Neuronal stem cell (in vitro differentiated cells): Measurements from ENCODE around the gene E4F1.

ENCODE experiments used
- DNase-seq: peaks from one replicate; pipeline ENCODE4 v3.0.0-alpha.2; 2013; ENCODE audit warnings: low spot score
- H2AFZ ChIP-seq: one replicate; pipeline ENCODE4 v1.6.1; 2013; ENCODE audit warnings: mild to moderate bottlenecking, low read length, inconsistent platforms
- H2AK5ac ChIP-seq: 2 replicates; pipeline ENCODE4 v1.6.1; 2013; ENCODE audit warnings: low read depth, mild to moderate bottlenecking, inconsistent platforms, low read length, moderate library complexity, mixed read lengths
- H2BK120ac ChIP-seq: 2 replicates; pipeline ENCODE4 v1.6.1; 2013; ENCODE audit warnings: low read depth, mild to moderate bottlenecking, inconsistent platforms, low read length, moderate library complexity, mixed read lengths
- H2BK12ac ChIP-seq: one replicate; pipeline ENCODE4 v1.6.1; 2013; ENCODE audit warnings: low read length, inconsistent platforms
- H2BK15ac ChIP-seq: 2 replicates; pipeline ENCODE4 v1.6.1; 2013; ENCODE audit warnings: mild to moderate bottlenecking, low read length, inconsistent platforms, mixed read lengths
- H2BK5ac ChIP-seq: one replicate; pipeline ENCODE4 v1.6.1; 2013; ENCODE audit warnings: inconsistent platforms, mild to moderate bottlenecking, low read length, moderate library complexity
- H3K14ac ChIP-seq: one replicate; pipeline ENCODE4 v1.6.1; 2013; ENCODE audit warnings: low read length, inconsistent platforms
- H3K18ac ChIP-seq: 2 replicates; pipeline ENCODE4 v1.6.1; 2013; ENCODE audit warnings: low read length, inconsistent platforms
- H3K23ac ChIP-seq: 2 replicates; pipeline ENCODE4 v1.6.1; 2013; ENCODE audit warnings: low read depth, mild to moderate bottlenecking, mixed read lengths, low read length, inconsistent platforms; ENCODE audit not compliant: poor library complexity
- H3K27ac ChIP-seq: replicated peaks from 3 replicates; pipeline ENCODE4 v1.5.1; 2013; ENCODE audit warnings: low read length, inconsistent platforms
- H3K27me3 ChIP-seq, 3 experiments: 2 replicates each; pipeline ENCODE4 v1.6.1; 2013; ENCODE audit warnings: low read length in 3 of 3, mild to moderate bottlenecking in 2 of 3, inconsistent platforms in 1 of 3, low read depth in 1 of 3, mixed read lengths in 1 of 3, moderate library complexity in 1 of 3; ENCODE audit not compliant: control insufficient read depth in 3 of 3, insufficient read depth in 3 of 3
- H3K36me3 ChIP-seq, 2 donors: replicated peaks in 1 of 2; 2 replicates each; pipeline ENCODE4 v1.6.1; 2013; ENCODE audit warnings: low read length in 2 of 2; ENCODE audit not compliant: control insufficient read depth in 2 of 2, insufficient read depth in 2 of 2
- H3K4ac ChIP-seq: 2 replicates; pipeline ENCODE4 v1.6.1; 2013; ENCODE audit warnings: inconsistent platforms, mild to moderate bottlenecking, low read length, moderate library complexity
- H3K4me1 ChIP-seq, 2 donors: 1 replicate in 1 of 2; 2 replicates in 1 of 2; pipeline ENCODE4 v1.6.1; 2013; ENCODE audit warnings: low read length in 2 of 2, low read depth in 1 of 2; ENCODE audit not compliant: control insufficient read depth in 2 of 2, insufficient read depth in 1 of 2
- H3K4me2 ChIP-seq: one replicate; pipeline ENCODE4 v1.6.1; 2013; ENCODE audit warnings: mild to moderate bottlenecking, low read length, inconsistent platforms; ENCODE audit not compliant: insufficient read depth, poor library complexity, severe bottlenecking
- H3K4me3 ChIP-seq, 2 donors: 2 replicates each; pipeline ENCODE4 v1.5.1; 2013; ENCODE audit warnings: low read length in 2 of 2, mild to moderate bottlenecking in 2 of 2, inconsistent platforms in 1 of 2, moderate library complexity in 1 of 2
- H3K79me1 ChIP-seq: one replicate; pipeline ENCODE4 v1.6.1; 2013; ENCODE audit warnings: low read depth, mild to moderate bottlenecking, inconsistent platforms, low read length, moderate library complexity
- H3K9ac ChIP-seq: one replicate; pipeline ENCODE4 v1.6.1; 2013; ENCODE audit warnings: mild to moderate bottlenecking, low read depth, low read length, inconsistent platforms; ENCODE audit not compliant: poor library complexity
- H3K9me3 ChIP-seq, 2 donors: replicated peaks in 1 of 2; 2 replicates each; pipeline versions ENCODE3 to v1.6.1; 2013; ENCODE audit warnings: low read length in 2 of 2, mild to moderate bottlenecking in 2 of 2, inconsistent platforms in 1 of 2, low read depth in 1 of 2, mixed read lengths in 1 of 2, moderate library complexity in 1 of 2; ENCODE audit not compliant: control insufficient read depth in 2 of 2, insufficient read depth in 1 of 2
- H4K8ac ChIP-seq: one replicate; pipeline ENCODE4 v1.6.1; 2013; ENCODE audit warnings: low read depth, mild to moderate bottlenecking, inconsistent platforms, low read length, moderate library complexity
- H4K91ac ChIP-seq: one replicate; pipeline ENCODE4 v1.6.1; 2013; ENCODE audit warnings: low read length, low read depth, mild to moderate bottlenecking, inconsistent platforms; ENCODE audit not compliant: poor library complexity
- WGBS, 2 donors: extraction: QIAGEN DNeasy Blood & Tissue Kit; methylation state at CpG; one replicate each; pipeline ENCODE4 v1.1.7; 2013; ENCODE audit warnings: missing lambda C conversion rate in 2 of 2, mixed read lengths in 1 of 2; ENCODE audit not compliant: insufficient read length in 2 of 2, insufficient replicate concordance in 1 of 2; ENCODE audit errors: extremely low coverage in 2 of 2; 5-methylcytosine and 5-hydroxymethylcytosine counted together

E4F1 gene

DNA sequence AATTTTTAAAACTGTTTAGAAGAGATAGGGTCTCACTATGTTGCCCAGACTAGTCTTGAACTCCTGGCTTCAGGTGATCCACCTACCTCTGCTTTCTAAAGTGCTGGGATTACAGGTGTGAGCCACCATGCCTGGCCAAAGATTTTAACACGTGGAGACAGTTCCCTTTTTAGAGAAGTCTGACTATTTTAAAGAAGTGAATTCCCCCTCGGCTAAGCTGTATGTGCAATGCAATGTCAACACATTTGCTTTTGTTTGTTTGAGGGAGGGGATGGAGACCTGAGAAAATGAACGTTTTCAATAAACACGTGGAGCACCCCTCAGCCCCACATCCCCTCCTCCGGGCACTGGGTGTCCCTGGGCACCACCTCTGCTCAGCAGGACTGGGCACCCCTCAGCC lies 58.9 kb downstream of the E4F1 start:
- no peak overlapping the region for H4K91ac ChIP-seq
- no peak overlapping the region for H2BK12ac ChIP-seq
- no peak overlapping the region for H3K4me3 ChIP-seq
- H3K18ac ChIP-seq, result no peak overlapping the region
- no peak overlapping the region for H3K23ac ChIP-seq
- no peak overlapping the region for H3K4ac ChIP-seq
- no peaks in the 10 kb centered on the region for H3K4me1 ChIP-seq
- H4K8ac ChIP-seq, result no peak overlapping the region
- H3K27me3 ChIP-seq, result no peaks in the 10 kb centered on the region
- H2AFZ ChIP-seq, result no peak overlapping the region
- H2BK15ac ChIP-seq, result no peak overlapping the region
- peaks cover 0 to 11% of the 10 kb centered on the region in 2 donors for H3K36me3 ChIP-seq
- H3K9ac ChIP-seq, result no peak overlapping the region
- H2BK120ac ChIP-seq, result no peak overlapping the region
- H3K79me1 ChIP-seq, result no peaks in the 10 kb centered on the region
- no peak overlapping the region for H3K27ac ChIP-seq
- H3K14ac ChIP-seq, result no peak overlapping the region
- H2AK5ac ChIP-seq, result no peak overlapping the region
- WGBS, 2 donors, result no CpG with 5 or more reads among the region's 5 CpGs
- DNase-seq, result no peak
- H2BK5ac ChIP-seq, result no peak overlapping the region
- peaks cover 0 to 2% of the 10 kb centered on the region in 2 donors for H3K9me3 ChIP-seq
- no peak overlapping the region for H3K4me2 ChIP-seq

GRCh38 chr16:2282866-2283555 lies 59.6 kb downstream of the E4F1 start:
- no peak overlapping the region for H4K91ac ChIP-seq
- peaks cover 0 to 2% of the 10 kb centered on the region in 2 donors for H3K9me3 ChIP-seq
- no peak overlapping the region for H3K14ac ChIP-seq
- no peak overlapping the region for H2AFZ ChIP-seq
- no peak overlapping the region for H3K18ac ChIP-seq
- no peak overlapping the region for H3K27ac ChIP-seq
- H3K4ac ChIP-seq, result no peak overlapping the region
- no peak for DNase-seq
- no peak overlapping the region for H3K4me2 ChIP-seq
- peak overlapping the region; percentile 30 for H3K9ac ChIP-seq
- H2BK5ac ChIP-seq, result no peak overlapping the region
- H2BK120ac ChIP-seq, result no peak overlapping the region
- H3K4me3 ChIP-seq, result no peak overlapping the region
- no peaks in the 10 kb centered on the region for H3K4me1 ChIP-seq
- no peaks in the 10 kb centered on the region for H3K79me1 ChIP-seq
- H2AK5ac ChIP-seq, result no peak overlapping the region
- no peaks in the 10 kb centered on the region for H3K27me3 ChIP-seq
- H2BK12ac ChIP-seq, result no peak overlapping the region
- H4K8ac ChIP-seq, result no peak overlapping the region
- no peak overlapping the region for H2BK15ac ChIP-seq
- no CpG with 5 or more reads among the region's 26 CpGs for whole genome bisulfite sequencing, 2 donors
- H3K36me3 ChIP-seq, result peaks cover 0 to 11% of the 10 kb centered on the region in 2 donors
- no peak overlapping the region for H3K23ac ChIP-seq

- no peaks in the 10 kb centered on the region for H3K79me1 ChIP-seq
- no peak overlapping the region for H2AFZ ChIP-seq
- no peak overlapping the region for H3K18ac ChIP-seq
Observed at GRCh38 chr16:2284001-2284770, 60.8 kb downstream of the E4F1 start.

More at GRCh38 chr16:2284001-2284770, 60.8 kb downstream of the E4F1 start:
- no peak overlapping the region for H3K4me2 ChIP-seq
- H4K8ac ChIP-seq, result no peak overlapping the region
- H3K14ac ChIP-seq, result peak overlapping the region; percentile 63
- H4K91ac ChIP-seq, result no peak overlapping the region
- H3K4me1 ChIP-seq, result no peaks in the 10 kb centered on the region
- H2BK15ac ChIP-seq, result no peak overlapping the region
- H3K36me3 ChIP-seq, result peaks cover 0 to 11% of the 10 kb centered on the region in 2 donors
- H3K23ac ChIP-seq, result peak overlapping the region; percentile 75
- no peak overlapping the region for H3K27ac ChIP-seq
- H2AK5ac ChIP-seq, result no peak overlapping the region
- H2BK5ac ChIP-seq, result no peak overlapping the region
- H3K4ac ChIP-seq, result no peak overlapping the region
- H3K4me3 ChIP-seq, result no peak overlapping the region
- no peak overlapping the region for H2BK120ac ChIP-seq
- H2BK12ac ChIP-seq, result peak overlapping the region; percentile 73
- peaks cover 0 to 2% of the 10 kb centered on the region in 2 donors for H3K9me3 ChIP-seq
- H3K27me3 ChIP-seq, result no peaks in the 10 kb centered on the region
- DNase-seq, result no peak
- peak overlapping the region; percentile 44 for H3K9ac ChIP-seq
- no CpG with 5 or more reads among the region's 37 CpGs for WGBS, 2 donors
